ENCODE measurements around the gene TLE5.

The TLE5 gene

GRCh38 chr19:3099347-3100145 lies 37.3 kb upstream of the TLE5 start:
- no peak for TF ChIP-seq CTCF (conservative IDR thresholded peaks at IDR 0.05; ENCODE audit: low read length)
- no peak for DNase-seq (ENCODE audit: low read depth)
- peak overlapping the region; percentile 84 for H3K4me3 ChIP-seq (ENCODE audit: low read length)

- peak overlapping the region; percentile 84 for H3K4me3 ChIP-seq (ENCODE audit: low read length)
- peak; percentile 43 for DNase-seq (ENCODE audit: low read depth)
- TF ChIP-seq CTCF (conservative IDR thresholded peaks at IDR 0.05; ENCODE audit: low read length): no peak
These were observed 36.4 kb upstream of the TLE5 start for GRCh38 chr19:3098515-3099346.

GRCh38 chr19:3098141-3098514 lies 35.8 kb upstream of the TLE5 start:
- peak overlapping the region; percentile 84 for H3K4me3 ChIP-seq (ENCODE audit: low read length)
- no peak for TF ChIP-seq CTCF (conservative IDR thresholded peaks at IDR 0.05; ENCODE audit: low read length)
- peak; percentile 33 for DNase-seq (ENCODE audit: low read depth)

GRCh38 chr19:3097442-3097871 lies 35.2 kb upstream of the TLE5 start:
- no peak for DNase-seq (ENCODE audit: low read depth)
- no peak for TF ChIP-seq CTCF (conservative IDR thresholded peaks at IDR 0.05; ENCODE audit: low read length)
- peak overlapping the region; percentile 84 for H3K4me3 ChIP-seq (ENCODE audit: low read length)

GRCh38 chr19:3096902-3097326 lies 34.6 kb upstream of the TLE5 start:
- peak overlapping the region; percentile 84 for H3K4me3 ChIP-seq (ENCODE audit: low read length)
- no peak for DNase-seq (ENCODE audit: low read depth)
- no peak for TF ChIP-seq CTCF (conservative IDR thresholded peaks at IDR 0.05; ENCODE audit: low read length)

GRCh38 chr19:3096267-3096901 lies 34.1 kb upstream of the TLE5 start:
- TF ChIP-seq CTCF (conservative IDR thresholded peaks at IDR 0.05; ENCODE audit: low read length): no peak
- DNase-seq (ENCODE audit: low read depth): no peak
- peak overlapping the region; percentile 84 for H3K4me3 ChIP-seq (ENCODE audit: low read length)

Data from AG10803 (cell line).